BLaER1 treated with 17β-estradiol and CSF1 and Interleukin-3, amounts not matched to agents 10 nM and 100 nM (cell line): ENCODE data around the gene GABRB1.

Source experiments
- H3K27ac ChIP-seq, 11 experiments: shearing (Covaris generic); formaldehyde crosslinking; 2 replicates each; pipeline ENCODE4 v1.8.1; 2022
- H3K27me3 ChIP-seq, 11 experiments: shearing (Covaris generic); formaldehyde crosslinking; 2 replicates each; pipeline ENCODE4 v1.8.1; 2022
- H3K36me3 ChIP-seq, 11 experiments: shearing (Covaris generic); formaldehyde crosslinking; 2 replicates each; pipeline ENCODE4 v1.8.1; 2022
- H3K4me1 ChIP-seq, 10 experiments: shearing (Covaris generic); formaldehyde crosslinking; 2 replicates each; pipeline ENCODE4 v1.8.1; 2022
- H3K4me2 ChIP-seq, 11 experiments: shearing (Covaris generic); formaldehyde crosslinking; 2 replicates each; pipeline ENCODE4 v1.8.1; 2022
- H3K4me3 ChIP-seq, 10 experiments: shearing (Covaris generic); formaldehyde crosslinking; 2 replicates each; pipeline ENCODE4 v1.8.1; 2022
- H3K9ac ChIP-seq, 11 experiments: shearing (Covaris generic); formaldehyde crosslinking; 2 replicates each; pipeline ENCODE4 v1.8.1; 2022
- H3K9me3 ChIP-seq, 11 experiments: shearing (Covaris generic); formaldehyde crosslinking; replicated peaks in 1 of 11; 2 replicates each; pipeline ENCODE4 v1.8.1; 2022
- H4K20me1 ChIP-seq, 11 experiments: shearing (Covaris generic); formaldehyde crosslinking; 2 replicates each; pipeline ENCODE4 v1.8.1; 2022
- Cebpa-rat ChIP-seq, 11 experiments: shearing (Covaris generic); IDR thresholded peaks; 2 replicates each; pipeline ENCODE4 v1.8.1; 2022

Gene GABRB1

DNA sequence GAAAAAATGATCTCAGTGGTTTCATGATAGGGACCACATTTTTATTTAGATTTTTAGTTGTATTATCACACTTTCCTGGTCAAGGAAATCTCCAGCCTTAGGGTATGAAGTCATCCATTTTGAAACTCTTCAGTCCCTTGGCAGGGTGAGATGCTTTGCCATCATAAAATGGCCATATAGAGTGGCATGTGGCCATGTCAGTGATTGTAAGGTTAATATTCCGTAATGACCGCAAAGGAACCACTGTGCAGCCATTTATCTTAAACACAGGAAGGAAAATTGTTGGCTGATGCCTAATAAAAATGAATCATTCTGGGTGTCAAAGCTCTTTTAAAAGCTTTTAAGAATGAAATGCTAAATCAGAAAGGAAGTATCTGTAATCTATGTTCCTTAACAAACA lies 396.6 kb downstream of the GABRB1 start:
- Histone ChIP-seq H3K9ac (no peak overlapping the region), H3K27ac (no peak overlapping the region), H3K4me2 (no peak overlapping the region), H3K4me3 (no peak overlapping the region), H3K36me3 (no peaks in the 10 kb centered on the region), H3K9me3 (0 out of 22 replicates have a peak, but pooled peaks cover 0 to 4% (median 0%) of the 10 kb centered on the region in 11 experiments), H4K20me1 (no peaks in the 10 kb centered on the region), H3K4me1 (no peaks in the 10 kb centered on the region), H3K27me3 (no peaks in the 10 kb centered on the region)
- TF ChIP-seq Cebpa-rat (IDR thresholded peaks at IDR 0.05): no peak

DNA sequence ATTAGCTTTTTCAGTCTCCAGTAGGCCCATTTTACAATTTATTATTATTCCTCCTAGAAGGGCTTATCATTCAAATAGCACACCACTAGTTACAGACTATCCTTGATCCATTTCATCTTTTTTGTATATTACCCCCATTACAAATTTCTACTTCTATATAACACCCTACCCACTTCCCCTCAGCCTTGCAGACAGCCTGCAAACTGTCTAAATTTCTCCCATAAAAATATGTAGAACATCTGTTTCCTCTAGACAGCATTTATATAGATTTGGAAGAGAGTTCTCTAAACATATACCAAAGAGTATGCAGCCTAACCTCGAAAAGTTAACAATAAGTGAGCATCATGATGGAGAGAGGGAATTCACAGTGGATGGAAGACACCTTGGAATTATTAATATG lies 401.4 kb downstream of the GABRB1 start:
- Histone ChIP-seq H3K4me3 (no peak overlapping the region), H3K27ac (no peak overlapping the region), H3K4me1 (no peaks in the 10 kb centered on the region), H3K27me3 (no peaks in the 10 kb centered on the region), H3K4me2 (no peak overlapping the region), H3K9ac (no peak overlapping the region), H3K36me3 (no peaks in the 10 kb centered on the region), H3K9me3 (no peaks in the 10 kb centered on the region), H4K20me1 (no peaks in the 10 kb centered on the region)
- TF ChIP-seq Cebpa-rat (IDR thresholded peaks at IDR 0.05): no peak

DNA sequence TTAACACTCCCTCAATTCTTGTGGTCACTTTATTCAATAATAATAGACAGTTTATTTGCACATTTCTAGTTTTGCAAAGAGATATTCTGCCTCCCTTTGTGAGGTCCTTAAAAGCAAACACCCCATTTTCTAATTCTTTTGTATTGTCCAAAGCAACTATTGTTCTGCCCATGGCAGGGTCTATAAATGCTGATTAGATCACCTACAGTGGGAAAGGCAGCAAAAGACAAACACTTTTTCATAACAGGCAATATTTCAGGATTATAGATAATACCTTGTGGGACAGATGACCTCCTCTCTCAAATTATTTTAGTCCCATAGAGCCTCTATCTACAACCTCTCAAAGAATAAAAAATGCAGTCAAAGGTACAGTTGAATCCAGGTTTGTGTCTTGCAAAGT lies 403.6 kb downstream of the GABRB1 start:
- H3K27ac ChIP-seq: no peak overlapping the region
- no peak overlapping the region for H3K9ac ChIP-seq
- H3K36me3 ChIP-seq: no peaks in the 10 kb centered on the region
- no peak overlapping the region for H3K4me2 ChIP-seq
- no peak for TF ChIP-seq Cebpa-rat (IDR thresholded peaks at IDR 0.05)
- no peaks in the 10 kb centered on the region for H3K27me3 ChIP-seq
- no peaks in the 10 kb centered on the region for H3K9me3 ChIP-seq
- no peaks in the 10 kb centered on the region for H4K20me1 ChIP-seq
- no peak overlapping the region for H3K4me3 ChIP-seq
- H3K4me1 ChIP-seq: no peaks in the 10 kb centered on the region

DNA sequence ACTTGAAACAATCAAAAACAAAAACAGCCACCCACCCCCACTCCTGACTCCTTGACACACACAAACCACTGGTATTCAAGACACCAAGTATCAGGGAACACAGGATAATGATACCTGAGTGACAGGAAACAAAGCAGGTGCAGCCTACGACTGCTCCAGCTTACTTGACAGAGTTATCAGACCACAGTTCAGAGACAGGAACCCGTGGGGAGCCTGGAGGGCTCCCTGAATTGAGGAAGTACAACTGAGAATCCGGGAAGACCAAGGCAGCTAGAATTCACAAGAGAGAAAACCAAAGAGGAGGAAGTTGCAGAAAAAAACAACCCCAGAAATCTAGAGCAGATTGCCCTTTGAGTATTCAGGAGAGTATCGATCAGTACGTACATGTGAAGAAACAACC lies 411.6 kb downstream of the GABRB1 start:
- TF ChIP-seq Cebpa-rat (IDR thresholded peaks at IDR 0.05): no peak
- Histone ChIP-seq H3K4me2 (peak overlapping the region; percentile 40 to 89 (median 64)), H3K9ac (peak overlapping the region in 5 of 11 experiments; percentile 11 to 56 (median 38); a peak in 7 of 22 replicates), H3K27ac (peak overlapping the region in 7 of 11 experiments; percentile 46 to 79 (median 69); a peak in 15 of 22 replicates), H3K27me3 (no peaks in the 10 kb centered on the region), H4K20me1 (no peaks in the 10 kb centered on the region), H3K36me3 (0 out of 22 replicates have a peak, but pooled peaks cover 0 to 2% (median 0%) of the 10 kb centered on the region in 11 experiments), H3K4me1 (peaks cover 20 to 36% (median 27%) of the 10 kb centered on the region in 10 experiments), H3K9me3 (no peaks in the 10 kb centered on the region), H3K4me3 (no peak overlapping the region; a peak in 1 of 20 replicates)

DNA sequence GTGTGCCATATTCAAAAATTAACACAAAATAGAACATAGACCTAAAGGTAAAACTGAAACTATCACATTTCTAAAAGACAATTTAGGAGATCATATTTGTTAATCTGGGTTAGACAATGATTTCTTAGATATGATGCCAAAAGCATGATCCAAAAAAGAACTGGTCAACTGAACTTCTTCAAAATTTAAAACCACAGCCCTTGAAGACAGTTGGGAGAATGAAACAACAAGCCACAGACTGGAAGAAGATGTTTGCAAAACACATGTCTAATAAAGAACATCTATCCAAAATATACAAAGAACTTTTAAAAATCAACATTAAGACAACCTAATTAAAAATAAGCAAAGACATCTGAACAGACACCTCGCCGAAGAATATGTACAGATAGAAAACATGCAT lies 412.7 kb downstream of the GABRB1 start:
- no peak for TF ChIP-seq Cebpa-rat (IDR thresholded peaks at IDR 0.05)
- Histone ChIP-seq H3K36me3 (peaks cover 0 to 6% (median 0%) of the 10 kb centered on the region in 11 experiments; a peak in 1 of 22 replicates), H4K20me1 (no peaks in the 10 kb centered on the region), H3K27me3 (no peaks in the 10 kb centered on the region), H3K4me1 (peaks cover 20 to 36% (median 27%) of the 10 kb centered on the region in 10 experiments), H3K4me2 (peak overlapping the region; percentile 40 to 89 (median 64); a peak in 20 of 22 replicates), H3K4me3 (no peak overlapping the region), H3K9me3 (no peaks in the 10 kb centered on the region), H3K27ac (peak overlapping the region in 7 of 11 experiments; percentile 46 to 79 (median 69); a peak in 13 of 22 replicates), H3K9ac (peak overlapping the region in 2 of 11 experiments; percentile 11 to 38; a peak in 3 of 22 replicates)

DNA sequence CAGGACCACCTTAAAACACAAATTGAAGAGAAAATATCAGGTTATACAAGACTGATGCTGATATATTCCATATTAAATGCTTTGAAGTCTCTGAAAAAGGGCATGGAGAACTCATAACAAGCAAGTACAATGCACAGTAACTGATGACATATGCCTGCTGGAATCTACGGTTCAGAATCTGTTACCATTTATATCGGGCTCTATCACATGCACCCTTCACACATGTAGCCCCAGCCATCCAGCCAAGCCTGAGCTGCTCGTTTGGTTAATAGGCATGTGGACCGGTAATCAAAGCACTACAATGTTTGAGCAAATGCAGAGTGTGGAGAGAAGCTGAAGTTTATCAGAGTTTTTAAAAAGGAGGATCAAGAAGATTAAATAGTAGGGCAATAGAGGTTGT lies 420.3 kb downstream of the GABRB1 start:
- Histone ChIP-seq H3K36me3 (peaks cover 27 to 73% (median 53%) of the 10 kb centered on the region in 11 experiments), H3K4me2 (no peak overlapping the region)
- TF ChIP-seq Cebpa-rat (IDR thresholded peaks at IDR 0.05): no peak

DNA sequence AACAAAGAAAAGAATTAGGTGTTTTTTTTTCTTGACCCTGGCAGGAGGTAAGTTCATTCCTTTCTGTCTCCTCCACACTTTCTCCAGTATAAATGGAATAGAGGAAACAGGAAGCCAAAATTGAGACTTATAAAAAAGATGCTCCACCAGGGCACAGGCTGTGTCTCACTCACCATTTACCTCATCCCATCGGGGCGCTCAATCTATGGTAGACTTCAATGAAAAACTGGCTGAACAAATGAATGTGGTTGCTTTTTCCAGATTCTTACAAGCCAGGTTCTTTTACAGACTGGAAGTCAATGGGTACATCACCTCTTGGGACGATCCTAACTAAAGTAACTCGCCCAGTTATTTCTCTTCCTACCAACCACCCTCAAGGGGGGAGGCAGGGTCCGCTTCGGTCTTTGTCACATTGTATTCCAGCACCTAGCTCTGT lies 431.4 kb downstream of the GABRB1 start:
- Histone ChIP-seq H3K4me2 (peak overlapping the region; percentile 80 to 95 (median 91)), H3K9me3 (no peaks in the 10 kb centered on the region), H3K4me3 (peak overlapping the region; percentile 73 to 91 (median 80)), H3K36me3 (peaks cover 0 to 20% (median 6%) of the 10 kb centered on the region in 11 experiments; a peak in 11 of 22 replicates), H3K27ac (peak overlapping the region; percentile 71 to 92 (median 86)), H4K20me1 (no peaks in the 10 kb centered on the region), H3K9ac (peak overlapping the region; percentile 81 to 90 (median 84)), H3K4me1 (peaks cover 26 to 34% (median 30%) of the 10 kb centered on the region in 10 experiments), H3K27me3 (no peaks in the 10 kb centered on the region)
- no peak for TF ChIP-seq Cebpa-rat (IDR thresholded peaks at IDR 0.05)

More for the DNA sequence above, 420.3 kb downstream of the GABRB1 start:
- no peak overlapping the region for H3K27ac ChIP-seq
- H3K4me1 ChIP-seq: no peaks in the 10 kb centered on the region
- H3K9ac ChIP-seq: no peak overlapping the region
- no peaks in the 10 kb centered on the region for H3K27me3 ChIP-seq
- H4K20me1 ChIP-seq: no peaks in the 10 kb centered on the region
- no peaks in the 10 kb centered on the region for H3K9me3 ChIP-seq
- H3K4me3 ChIP-seq: no peak overlapping the region

DNA sequence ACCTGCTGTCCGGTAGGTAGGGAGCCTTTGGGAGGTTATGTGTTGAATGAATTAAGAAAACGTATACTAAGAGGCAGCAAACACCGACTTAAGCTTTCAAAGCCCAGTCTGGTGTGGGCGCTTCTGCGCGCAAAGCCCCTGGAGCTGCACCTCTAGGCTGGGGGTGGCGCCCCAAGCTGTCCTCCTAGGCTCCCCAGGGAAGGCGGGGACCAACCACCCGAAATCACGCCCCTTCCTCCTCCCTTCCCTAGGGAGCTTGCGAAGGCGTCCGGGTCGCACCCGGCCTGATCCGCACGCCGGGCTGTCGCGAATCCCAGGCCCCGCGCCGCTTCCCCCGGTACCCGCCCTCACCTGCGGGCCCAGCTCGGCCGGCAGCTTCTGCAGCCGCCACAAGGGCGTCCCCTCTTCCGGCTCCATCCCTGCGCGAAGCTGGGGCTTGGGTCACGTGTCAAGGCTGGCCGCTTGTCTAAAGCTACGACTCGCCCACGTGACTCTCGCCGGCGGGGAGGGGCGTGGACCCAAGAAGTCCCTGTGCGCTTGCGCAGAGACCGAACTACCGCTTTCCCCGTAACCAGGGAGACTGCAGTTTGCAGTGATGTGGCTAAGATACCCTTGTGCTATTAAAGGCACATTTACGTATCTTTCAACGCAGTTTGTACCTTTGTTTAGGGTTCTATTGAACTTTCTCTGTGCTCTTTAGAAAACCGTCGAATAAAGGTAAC lies 432.0 kb downstream of the GABRB1 start, which contains the start of gene COMMD8:
Gene COMMD8 (minus strand): TSS at position 468 of the 722 bp plus-strand sequence. CDS start 51 bp downstream, at position 417.
- H3K9ac ChIP-seq: peak within 1 kb of the TSS; percentile 81 to 90 (median 84)
- peak within 1 kb of the TSS; percentile 73 to 91 (median 80) for H3K4me3 ChIP-seq
- H4K20me1 ChIP-seq: no peaks in the 10 kb centered on the region
- H3K27me3 ChIP-seq: no peaks in the 10 kb centered on the region
- TF ChIP-seq Cebpa-rat (IDR thresholded peaks at IDR 0.05): no peak
- H3K4me1 ChIP-seq: peaks cover 26 to 34% (median 30%) of the 10 kb centered on the region in 10 experiments
- no peaks in the 10 kb centered on the region for H3K9me3 ChIP-seq
- H3K4me2 ChIP-seq: peak within 1 kb of the TSS; percentile 80 to 95 (median 91)
- H3K36me3 ChIP-seq: peaks cover 0 to 17% (median 6%) of the 10 kb centered on the region in 11 experiments; a peak in 11 of 22 replicates
- peak within 1 kb of the TSS; percentile 71 to 92 (median 86) for H3K27ac ChIP-seq

DNA sequence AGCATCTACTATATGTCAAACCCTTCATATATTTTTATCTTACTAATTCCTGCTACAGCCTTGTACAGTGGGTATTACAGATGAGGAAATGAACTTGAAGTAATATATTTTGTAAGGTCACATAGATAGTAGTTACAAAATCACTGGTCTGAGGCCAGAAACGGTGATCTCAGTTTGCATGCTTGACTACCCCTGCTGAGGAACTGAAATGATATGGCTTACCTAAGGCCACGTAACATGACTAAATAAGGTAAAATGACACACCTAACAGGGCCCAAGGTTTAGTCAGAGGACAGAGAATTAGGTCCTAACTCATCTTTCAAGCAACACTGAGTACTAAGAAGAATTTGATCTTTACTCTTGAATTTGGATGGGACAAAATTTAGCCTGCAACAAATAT lies 433.6 kb downstream of the GABRB1 start:
- no peak overlapping the region for H3K27ac ChIP-seq
- H3K4me3 ChIP-seq: no peak overlapping the region

More for the DNA sequence above, 433.6 kb downstream of the GABRB1 start:
- TF ChIP-seq Cebpa-rat (IDR thresholded peaks at IDR 0.05): no peak
- peaks cover 26 to 34% (median 30%) of the 10 kb centered on the region in 10 experiments for H3K4me1 ChIP-seq
- peaks cover 0 to 2% (median 0%) of the 10 kb centered on the region in 11 experiments; a peak in 2 of 22 replicates for H3K36me3 ChIP-seq
- no peaks in the 10 kb centered on the region for H3K27me3 ChIP-seq
- H3K9ac ChIP-seq: no peak overlapping the region
- H3K4me2 ChIP-seq: peak overlapping the region in 8 of 11 experiments; percentile 8 to 94 (median 82); a peak in 10 of 22 replicates
- no peaks in the 10 kb centered on the region for H4K20me1 ChIP-seq
- H3K9me3 ChIP-seq: no peaks in the 10 kb centered on the region
